ENCODE data around the gene RNASEH1.
"Not testable (repeated sequence)": the region's sequence is repeated elsewhere in the genome, so short reads cannot be mapped to it uniquely, and the experiment has no call there.

Gene RNASEH1

DNA sequence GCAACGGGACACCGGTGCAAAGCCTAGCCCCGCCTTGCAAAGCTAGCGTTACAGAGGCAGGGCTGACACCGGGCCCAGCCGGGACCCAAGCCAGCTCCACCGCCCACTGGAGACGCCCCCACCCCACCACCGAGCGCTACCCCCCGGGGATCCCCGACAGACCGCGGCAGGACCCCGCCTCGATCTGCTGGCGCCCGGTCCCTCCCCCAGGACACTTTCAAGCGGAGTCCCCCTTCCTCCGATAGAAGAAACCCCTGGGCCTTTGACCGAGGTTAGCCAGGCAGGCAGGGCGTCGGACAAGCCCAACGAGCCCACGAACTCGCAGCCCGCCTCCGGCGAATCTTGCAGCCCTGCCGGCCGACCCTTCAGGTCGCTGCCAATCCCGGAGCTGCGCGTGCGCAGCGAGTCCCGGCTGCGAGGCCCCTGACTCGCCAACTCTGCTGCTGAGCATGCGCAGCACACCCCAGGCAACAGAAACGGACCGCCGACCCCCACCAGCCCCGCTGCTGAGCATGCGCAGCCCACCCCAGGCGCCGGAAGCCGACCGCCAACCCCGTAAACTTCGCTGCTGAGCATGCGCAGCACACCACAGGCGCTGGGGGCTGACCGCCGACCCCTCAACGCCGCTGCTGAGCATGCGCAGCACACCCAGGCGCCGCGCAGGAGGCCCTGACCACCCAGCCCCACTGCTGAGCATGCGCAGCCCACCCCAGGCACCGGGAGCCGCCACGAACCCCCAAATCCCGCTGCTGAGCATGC is 39.5 kb downstream of the RNASEH1 start:
- TF ChIP-seq, protein P1, sequence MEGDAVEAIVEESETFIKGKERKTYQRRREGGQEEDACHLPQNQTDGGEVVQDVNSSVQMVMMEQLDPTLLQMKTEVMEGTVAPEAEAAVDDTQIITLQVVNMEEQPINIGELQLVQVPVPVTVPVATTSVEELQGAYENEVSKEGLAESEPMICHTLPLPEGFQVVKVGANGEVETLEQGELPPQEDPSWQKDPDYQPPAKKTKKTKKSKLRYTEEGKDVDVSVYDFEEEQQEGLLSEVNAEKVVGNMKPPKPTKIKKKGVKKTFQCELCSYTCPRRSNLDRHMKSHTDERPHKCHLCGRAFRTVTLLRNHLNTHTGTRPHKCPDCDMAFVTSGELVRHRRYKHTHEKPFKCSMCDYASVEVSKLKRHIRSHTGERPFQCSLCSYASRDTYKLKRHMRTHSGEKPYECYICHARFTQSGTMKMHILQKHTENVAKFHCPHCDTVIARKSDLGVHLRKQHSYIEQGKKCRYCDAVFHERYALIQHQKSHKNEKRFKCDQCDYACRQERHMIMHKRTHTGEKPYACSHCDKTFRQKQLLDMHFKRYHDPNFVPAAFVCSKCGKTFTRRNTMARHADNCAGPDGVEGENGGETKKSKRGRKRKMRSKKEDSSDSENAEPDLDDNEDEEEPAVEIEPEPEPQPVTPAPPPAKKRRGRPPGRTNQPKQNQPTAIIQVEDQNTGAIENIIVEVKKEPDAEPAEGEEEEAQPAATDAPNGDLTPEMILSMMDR (IDR thresholded peaks at IDR 0.05; ENCODE audit: low read depth, low read length, poor library complexity, severe bottlenecking) = no peak
- no peak for TF ChIP-seq EZH2phosphoT487 (IDR thresholded peaks at IDR 0.05; ENCODE audit: borderline replicate concordance, low read length)

DNA sequence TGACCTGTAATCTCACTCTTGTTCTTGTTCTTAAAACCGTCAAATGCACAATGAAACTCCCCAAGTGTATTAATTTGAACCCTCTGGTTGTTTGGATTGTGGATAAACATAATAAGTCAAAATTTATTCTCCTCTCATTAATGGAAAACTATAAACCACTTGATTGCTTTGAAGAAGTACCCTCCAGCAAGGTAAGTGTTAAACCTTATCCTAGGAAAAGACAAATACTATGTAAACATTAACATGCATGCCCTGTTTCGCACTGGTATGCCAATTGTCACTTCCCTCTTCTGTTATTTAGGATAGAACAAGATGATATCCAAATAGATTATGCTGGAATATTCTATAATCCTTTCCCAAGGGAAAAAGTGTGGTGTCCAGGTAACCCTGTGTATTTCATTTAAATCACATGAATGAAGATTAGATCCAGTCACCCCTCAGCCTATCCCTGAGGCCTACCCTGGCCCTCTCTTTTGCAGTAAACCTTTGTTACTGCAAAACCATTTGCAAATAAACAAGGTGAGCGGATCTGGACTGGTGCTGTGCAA is 40.1 kb downstream of the RNASEH1 start:
- no peak for TF ChIP-seq EZH2phosphoT487 (IDR thresholded peaks at IDR 0.05; ENCODE audit: borderline replicate concordance, low read length)
- TF ChIP-seq, protein P1 (IDR thresholded peaks at IDR 0.05; ENCODE audit: low read depth, low read length, poor library complexity, severe bottlenecking) = no peak
- Histone ChIP-seq H3K4me2 (ENCODE audit: low read length) (peak overlapping the region; percentile 99), H3K27me3 (ENCODE audit: control insufficient read depth, low read length) (no peaks in the 10 kb centered on the region), H4K20me1 (ENCODE audit: control insufficient read depth, insufficient read depth, low read depth, low read length) (no peaks in the 10 kb centered on the region), H3K79me2 (ENCODE audit: control insufficient read depth, low read length) (peaks cover 43% of the 10 kb centered on the region), H3K27ac (ENCODE audit: low read depth, low read length) (peak overlapping the region; percentile 55; the same call in 1 of the 2 replicates), H3K9me3 (ENCODE audit: control insufficient read depth, insufficient read depth, low read length) (peaks cover 4% of the 10 kb centered on the region; the same call in 1 of the 2 replicates), H3K4me3 (ENCODE audit: low read length) (peak overlapping the region; percentile 96), H3K9me2 (replicated peaks; ENCODE audit: control insufficient read depth, low read length) (no peaks in the 10 kb centered on the region), H3K36me3 (ENCODE audit: control insufficient read depth, low read length) (peaks cover 37% of the 10 kb centered on the region), H3K4me1 (ENCODE audit: control insufficient read depth, low read length) (peaks cover 44% of the 10 kb centered on the region), H3F3A (ENCODE audit: control insufficient read depth, insufficient read depth) (0 out of 2 replicates have a peak, but pooled peaks cover 3% of the 10 kb centered on the region)

More for the DNA sequence above, 39.5 kb downstream of the RNASEH1 start:
- no peaks in the 10 kb centered on the region for H4K20me1 ChIP-seq (ENCODE audit: control insufficient read depth, insufficient read depth, low read depth, low read length)
- peak overlapping the region; percentile 59 for H3K27ac ChIP-seq (ENCODE audit: low read depth, low read length)
- H3K79me2 ChIP-seq (ENCODE audit: control insufficient read depth, low read length) = peaks cover 43% of the 10 kb centered on the region
- peak overlapping the region; percentile 96 for H3K4me3 ChIP-seq (ENCODE audit: low read length)
- H3K9me3 ChIP-seq (ENCODE audit: control insufficient read depth, insufficient read depth, low read length) = peaks cover 4% of the 10 kb centered on the region; the same call in 1 of the 2 replicates
- H3K4me2 ChIP-seq (ENCODE audit: low read length) = peak overlapping the region; percentile 99
- peaks cover 38% of the 10 kb centered on the region for H3K4me1 ChIP-seq (ENCODE audit: control insufficient read depth, low read length)
- no peaks in the 10 kb centered on the region for H3K27me3 ChIP-seq (ENCODE audit: control insufficient read depth, low read length)
- 0 out of 2 replicates have a peak, but pooled peaks cover 3% of the 10 kb centered on the region for H3F3A ChIP-seq (ENCODE audit: control insufficient read depth, insufficient read depth)
- peaks cover 31% of the 10 kb centered on the region for H3K36me3 ChIP-seq (ENCODE audit: control insufficient read depth, low read length)
- H3K9me2 ChIP-seq (replicated peaks; ENCODE audit: control insufficient read depth, low read length) = no peaks in the 10 kb centered on the region

DNA sequence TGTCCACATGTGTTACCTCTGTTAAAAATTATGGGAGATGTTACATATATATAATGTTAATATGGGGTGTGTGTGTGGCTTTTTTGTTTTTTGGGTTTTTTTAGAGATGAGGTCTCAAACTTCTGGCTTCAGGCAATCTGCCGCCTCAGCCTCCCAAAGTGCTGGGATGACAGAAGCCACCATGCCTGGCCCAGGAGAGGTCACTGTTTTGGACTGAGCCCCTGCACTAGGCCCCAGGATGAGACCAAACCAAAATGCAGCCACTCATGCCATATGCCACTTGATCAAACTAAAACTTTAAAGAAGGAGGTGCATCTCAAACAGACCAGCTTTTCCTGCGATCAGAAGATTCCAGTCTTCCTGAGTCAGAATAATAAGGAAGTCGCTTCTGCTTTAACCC is 41.3 kb downstream of the RNASEH1 start:
- Histone ChIP-seq H3F3A (ENCODE audit: control insufficient read depth, insufficient read depth) (0 out of 2 replicates have a peak, but pooled peaks cover 3% of the 10 kb centered on the region), H3K36me3 (ENCODE audit: control insufficient read depth, low read length) (peaks cover 49% of the 10 kb centered on the region), H3K9me3 (ENCODE audit: control insufficient read depth, insufficient read depth, low read length) (peaks cover 4% of the 10 kb centered on the region; the same call in 1 of the 2 replicates), H3K79me2 (ENCODE audit: control insufficient read depth, low read length) (peaks cover 43% of the 10 kb centered on the region), H4K20me1 (ENCODE audit: control insufficient read depth, insufficient read depth, low read depth, low read length) (no peaks in the 10 kb centered on the region), H3K27me3 (ENCODE audit: control insufficient read depth, low read length) (no peaks in the 10 kb centered on the region), H3K4me2 (ENCODE audit: low read length) (no peak overlapping the region), H3K9me2 (replicated peaks; ENCODE audit: control insufficient read depth, low read length) (no peaks in the 10 kb centered on the region), H3K4me3 (ENCODE audit: low read length) (no peak overlapping the region), H3K27ac (ENCODE audit: low read depth, low read length) (no peak overlapping the region), H3K4me1 (ENCODE audit: control insufficient read depth, low read length) (peaks cover 43% of the 10 kb centered on the region)
- TF ChIP-seq EZH2phosphoT487 (IDR thresholded peaks at IDR 0.05; ENCODE audit: borderline replicate concordance, low read length) = no peak
- TF ChIP-seq, protein P1 (IDR thresholded peaks at IDR 0.05; ENCODE audit: low read depth, low read length, poor library complexity, severe bottlenecking) = no peak

DNA sequence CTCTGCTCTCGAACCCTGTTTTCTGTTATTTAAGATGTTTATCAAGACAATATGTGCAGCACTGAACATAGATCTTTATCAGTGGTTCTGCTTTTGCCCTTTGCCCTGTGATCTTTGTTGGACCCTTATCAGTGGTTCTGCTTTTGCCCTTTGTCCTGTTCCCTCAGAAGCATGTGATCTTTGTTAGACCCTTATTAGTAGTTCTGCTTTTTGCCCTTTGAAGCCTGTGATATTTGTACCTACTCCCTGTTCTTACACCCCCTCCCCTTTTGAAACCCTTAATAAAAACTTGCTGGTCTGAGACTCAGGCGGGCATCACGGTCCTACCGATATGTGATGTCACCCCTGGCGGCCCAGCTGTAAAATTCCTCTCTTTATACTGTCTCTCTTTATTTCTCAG is 42.7 kb downstream of the RNASEH1 start:
- H3K9me2 ChIP-seq (replicated peaks; ENCODE audit: control insufficient read depth, low read length); H3K27ac ChIP-seq (ENCODE audit: low read depth, low read length); H3F3A ChIP-seq (ENCODE audit: control insufficient read depth, insufficient read depth); H3K27me3 ChIP-seq (ENCODE audit: control insufficient read depth, low read length); H3K4me3 ChIP-seq (ENCODE audit: low read length); H3K4me2 ChIP-seq (ENCODE audit: low read length); H4K20me1 ChIP-seq (ENCODE audit: control insufficient read depth, insufficient read depth, low read depth, low read length); H3K9me3 ChIP-seq (ENCODE audit: control insufficient read depth, insufficient read depth, low read length): not testable (repeated sequence)
- Histone ChIP-seq H3K79me2 (ENCODE audit: control insufficient read depth, low read length) (peaks cover 34% of the 10 kb centered on the region), H3K4me1 (ENCODE audit: control insufficient read depth, low read length) (peaks cover 36% of the 10 kb centered on the region), H3K36me3 (ENCODE audit: control insufficient read depth, low read length) (peaks cover 60% of the 10 kb centered on the region)

Data from DOHH2 (cell line).